CD4-positive, alpha-beta T cell treated with Interleukin-6 at 100 ng/mL for 8 hours (primary cell): ENCODE measurements around the gene HEATR5B.
"Not testable (repeated sequence)": the region's sequence is repeated elsewhere in the genome, so short reads cannot be mapped to it uniquely, and the experiment has no call there.

Source experiments
- DNase-seq: peaks from one replicate; pipeline ENCODE4 v3.0.0-alpha.2; 2020; ENCODE audit warnings: mixed read lengths, low spot score

Gene HEATR5B

DNA sequence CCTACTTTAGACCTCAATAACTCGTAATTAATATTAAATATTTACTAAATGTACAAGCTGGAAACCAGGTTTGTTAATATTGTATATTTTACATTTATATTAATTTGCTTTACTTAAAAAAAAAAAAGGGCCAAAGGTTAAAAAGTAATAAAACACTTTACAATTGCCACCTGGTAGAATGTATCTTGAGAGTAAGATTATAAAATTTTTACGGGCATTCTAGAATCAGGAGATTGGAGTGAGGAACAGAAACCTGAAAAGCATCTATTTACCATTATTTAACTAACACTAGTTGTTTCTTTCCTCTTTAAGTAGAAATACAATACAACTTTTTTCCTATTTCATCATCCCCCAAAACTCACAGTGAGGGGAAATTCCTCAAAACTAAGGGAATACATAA, 102.3 kb downstream of the HEATR5B start:
- no peak for DNase-seq

- DNase-seq: not testable (repeated sequence)
Measured at GRCh38 chr2:36979007-36979406, 105.2 kb downstream of the HEATR5B start.

- DNase-seq: no peak
Measured at GRCh38 chr2:36976065-36976464, 108.1 kb downstream of the HEATR5B start.

GRCh38 chr2:36975306-36975705, 108.9 kb downstream of the HEATR5B start:
- DNase-seq: no peak

- DNase-seq: no peak
Measured at GRCh38 chr2:36973320-36973719, 110.9 kb downstream of the HEATR5B start.

GRCh38 chr2:36971990-36972389, 112.2 kb downstream of the HEATR5B start:
- DNase-seq: no peak

GRCh38 chr2:36967236-36967876, 116.8 kb downstream of the HEATR5B start:
- DNase-seq: no peak

DNA sequence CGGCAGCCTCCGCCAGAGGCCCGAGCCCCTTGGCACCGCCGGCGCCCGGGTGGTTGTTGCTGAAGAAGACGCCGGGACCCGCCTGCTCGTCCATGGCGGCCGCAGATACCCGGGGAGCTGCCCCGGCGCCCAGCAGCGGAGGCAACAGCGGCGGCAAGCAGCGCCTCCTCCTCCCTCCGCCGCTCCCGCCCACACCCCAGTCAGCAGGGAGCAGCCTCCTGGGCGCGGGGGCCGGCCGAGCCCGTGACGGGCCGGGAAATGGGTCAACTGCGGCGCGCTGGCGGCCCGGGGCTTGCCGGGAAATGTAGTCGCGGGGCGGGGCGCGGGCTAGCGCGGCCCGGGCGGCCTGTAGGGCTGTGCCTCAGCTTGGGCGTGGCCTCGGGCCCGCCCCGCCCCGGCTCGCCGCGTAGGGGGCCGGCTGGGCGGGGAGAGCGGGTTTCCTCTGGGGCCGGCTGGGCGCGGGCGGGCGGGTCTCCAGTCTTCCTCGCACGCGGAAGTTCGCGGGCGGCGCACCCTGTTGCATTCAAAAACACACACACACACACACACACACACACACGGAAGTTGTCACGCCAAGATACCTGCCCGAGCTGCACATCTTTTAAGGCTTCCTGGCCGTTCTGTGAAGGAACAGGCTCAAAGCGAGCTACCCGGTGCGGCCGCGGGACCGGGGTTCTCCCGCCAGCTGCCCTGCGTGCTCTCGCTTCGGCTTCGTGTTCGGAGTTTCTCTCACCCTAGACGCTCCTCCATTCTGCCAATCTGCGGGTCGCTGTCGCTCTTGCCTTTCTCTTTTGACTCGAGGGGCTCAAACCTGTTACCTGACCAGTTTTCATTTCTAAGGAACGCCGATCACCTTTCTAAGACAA, 117.6 kb downstream of the HEATR5B start, which contains the start of gene STRN:
Gene STRN (minus strand): TSS at position 167 of the 866 bp plus-strand sequence. CDS start 73 bp downstream, at position 94.
- DNase-seq: peak; percentile 98

- DNase-seq: peak; percentile 29
Measured at GRCh38 chr2:36965751-36966369, 118.3 kb downstream of the HEATR5B start.

DNA sequence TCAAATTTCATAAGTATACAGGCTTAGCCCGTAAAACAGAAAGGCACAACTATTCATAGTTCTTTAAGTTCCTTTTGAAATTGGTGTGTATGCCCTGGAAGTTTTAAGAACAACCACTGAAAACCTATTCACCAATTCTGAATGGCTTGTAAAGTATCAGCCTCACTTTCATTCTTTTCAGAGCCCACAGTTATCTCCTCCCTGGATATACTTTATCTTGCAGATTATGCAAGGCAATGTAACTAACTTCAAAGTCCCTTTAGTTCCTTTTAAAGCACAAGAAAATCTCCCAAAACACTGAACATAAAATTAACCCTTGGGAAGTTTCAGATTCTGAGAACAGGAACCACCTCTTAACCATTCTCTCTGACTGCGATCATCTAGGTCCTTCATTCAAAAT, 119.0 kb downstream of the HEATR5B start:
- no peak for DNase-seq

DNA sequence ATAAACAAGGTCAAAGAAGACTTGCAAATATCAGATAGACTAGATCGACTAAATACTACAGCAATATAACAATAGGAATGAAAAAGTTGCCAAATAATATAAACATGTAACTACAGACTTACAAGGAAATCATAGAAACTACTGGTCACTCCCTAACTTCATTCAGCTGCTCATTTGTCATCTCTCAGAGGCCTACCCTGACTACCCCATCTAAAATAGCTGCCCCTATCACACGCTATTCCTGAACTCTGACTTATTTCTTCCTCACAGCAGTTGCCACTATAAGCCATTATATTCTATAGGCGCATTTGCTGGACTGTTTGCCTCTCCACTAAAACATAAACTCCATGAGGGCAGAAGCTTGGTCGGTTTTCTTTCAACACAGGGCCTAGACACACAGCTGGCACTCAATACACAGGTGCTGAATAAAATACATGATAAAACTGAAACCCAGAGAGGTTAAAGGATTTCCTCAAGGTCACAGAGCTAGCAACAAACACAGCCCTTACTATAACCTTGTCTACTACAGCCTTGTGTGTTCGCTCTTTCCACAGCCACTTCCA, 119.6 kb downstream of the HEATR5B start:
- no peak for DNase-seq

DNA sequence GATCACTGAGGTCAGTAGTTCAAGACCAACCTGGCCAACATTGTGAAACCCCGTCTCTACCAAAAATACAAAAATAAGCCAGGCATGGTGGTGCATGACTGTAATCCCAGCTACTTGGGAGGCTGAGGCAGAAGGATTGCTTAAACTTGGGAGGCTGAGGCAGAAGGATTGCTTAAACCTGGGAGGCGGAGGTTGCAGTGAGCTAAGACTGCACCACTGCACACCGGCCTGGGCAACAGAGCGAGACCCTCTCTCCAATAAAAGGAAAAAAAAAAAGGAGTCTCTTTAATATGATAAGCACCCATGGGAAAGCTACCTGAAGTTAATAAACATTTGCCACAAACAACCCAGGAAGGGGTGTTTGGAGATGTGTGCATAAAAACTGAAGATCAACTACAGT, 120.4 kb downstream of the HEATR5B start:
- no peak for DNase-seq

- DNase-seq: no peak
Measured at GRCh38 chr2:36963106-36963505, 121.1 kb downstream of the HEATR5B start.

- no peak for DNase-seq
Measured at GRCh38 chr2:36960773-36961172, 123.4 kb downstream of the HEATR5B start.

- DNase-seq: no peak
Measured at GRCh38 chr2:36960005-36960675, 124.0 kb downstream of the HEATR5B start.

- DNase-seq: no peak
Measured at GRCh38 chr2:36954977-36955607, 129.1 kb downstream of the HEATR5B start.

- DNase-seq: no peak
Measured at GRCh38 chr2:36952748-36953197, 131.4 kb downstream of the HEATR5B start.

GRCh38 chr2:36951574-36951973, 132.6 kb downstream of the HEATR5B start:
- no peak for DNase-seq

DNA sequence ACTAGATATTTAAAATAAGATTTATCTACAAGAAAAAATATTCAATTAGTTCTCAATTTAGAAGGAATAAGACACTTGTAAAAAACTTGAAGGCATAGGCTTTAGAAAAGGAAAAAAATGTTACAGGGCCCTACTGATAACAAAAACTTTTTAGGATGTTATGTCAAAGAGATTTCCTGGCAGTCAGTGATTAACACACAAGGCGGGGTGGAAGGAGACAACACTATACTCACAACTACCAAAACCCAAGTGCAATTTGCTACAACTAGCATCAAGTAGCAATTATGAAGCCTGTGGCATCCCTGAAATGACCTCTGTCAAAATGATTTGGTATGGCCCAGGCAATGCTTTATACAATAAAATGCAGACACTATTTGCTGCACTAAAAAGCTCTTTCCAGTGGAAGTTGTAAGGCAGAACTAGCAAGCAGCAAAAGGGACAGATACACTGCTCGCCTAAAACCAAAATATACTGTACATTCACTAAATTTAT, 133.1 kb downstream of the HEATR5B start:
- no peak for DNase-seq

DNA sequence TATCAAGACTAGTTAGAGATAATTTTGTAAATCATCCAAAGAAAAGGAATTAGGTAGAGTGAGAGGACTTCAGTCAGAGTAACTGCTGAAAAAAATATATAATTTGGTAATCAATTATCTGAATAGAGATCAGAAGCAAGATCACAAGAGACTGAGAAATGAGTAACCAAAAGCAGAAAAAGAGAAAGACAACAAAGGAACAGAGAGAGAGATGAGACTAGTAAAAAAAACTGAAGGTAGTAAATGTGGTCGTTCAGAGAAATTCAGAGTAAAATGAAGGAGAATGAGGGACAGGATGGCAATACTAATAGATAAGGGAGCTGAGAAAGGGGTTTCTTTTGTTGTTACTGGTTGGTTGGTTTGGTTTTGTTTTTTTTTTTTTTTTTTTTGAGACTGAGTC, 134.3 kb downstream of the HEATR5B start:
- DNase-seq: no peak

DNA sequence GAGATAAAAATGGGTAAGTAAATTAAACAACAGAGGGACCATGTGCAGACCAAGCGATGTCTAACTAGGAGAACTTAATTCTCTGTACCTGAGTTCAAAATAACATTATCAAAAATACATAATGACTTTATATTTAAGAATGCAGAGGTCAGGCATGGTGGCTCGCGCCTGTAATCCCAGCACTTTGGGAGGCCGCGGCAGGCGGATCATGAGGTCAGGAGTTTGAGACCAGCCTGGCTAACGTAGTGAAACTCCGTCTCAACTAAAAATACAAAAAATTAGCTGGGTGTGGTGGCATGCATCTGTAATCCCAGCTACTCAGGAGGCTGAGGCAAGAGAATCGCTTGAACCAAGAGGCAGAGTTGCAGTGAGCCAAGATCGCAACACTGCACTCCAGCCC, 138.9 kb downstream of the HEATR5B start:
- not testable (repeated sequence) for DNase-seq
